HG03354 (cell line): ENCODE results near the gene ASMTL.
"Not testable (repeated sequence)": the region's sequence is repeated elsewhere in the genome, so short reads cannot be mapped to it uniquely, and the experiment has no call there.

Source experiments
- ATAC-seq: cut with Tn5 transposase; IDR thresholded peaks from one replicate; pipeline ENCODE4 v1.9.1; 2021; ENCODE audit warnings: mild to moderate bottlenecking; ENCODE audit not compliant: unreplicated experiment, poor library complexity, severe bottlenecking

The ASMTL gene

DNA sequence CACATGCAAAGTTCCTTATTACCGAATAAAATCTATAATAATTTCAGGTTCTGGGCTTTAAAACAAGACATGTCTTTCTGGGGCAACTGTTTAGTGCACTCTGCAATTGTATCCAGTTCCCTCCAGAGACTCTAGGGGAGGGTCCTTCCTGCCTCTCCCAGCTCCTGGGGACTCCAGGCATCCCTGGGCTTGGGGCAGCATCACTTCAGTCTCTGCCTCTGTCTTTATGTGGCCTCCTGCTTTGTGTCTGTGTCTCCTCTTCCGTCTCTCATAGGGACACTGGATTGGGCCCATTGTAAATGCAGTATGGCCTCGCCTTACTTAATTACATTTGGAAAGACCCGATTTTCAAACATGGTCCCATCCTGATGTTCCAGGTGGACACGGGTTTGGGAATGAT, 10.9 kb upstream of the ASMTL start:
- ATAC-seq, result no peak

DNA sequence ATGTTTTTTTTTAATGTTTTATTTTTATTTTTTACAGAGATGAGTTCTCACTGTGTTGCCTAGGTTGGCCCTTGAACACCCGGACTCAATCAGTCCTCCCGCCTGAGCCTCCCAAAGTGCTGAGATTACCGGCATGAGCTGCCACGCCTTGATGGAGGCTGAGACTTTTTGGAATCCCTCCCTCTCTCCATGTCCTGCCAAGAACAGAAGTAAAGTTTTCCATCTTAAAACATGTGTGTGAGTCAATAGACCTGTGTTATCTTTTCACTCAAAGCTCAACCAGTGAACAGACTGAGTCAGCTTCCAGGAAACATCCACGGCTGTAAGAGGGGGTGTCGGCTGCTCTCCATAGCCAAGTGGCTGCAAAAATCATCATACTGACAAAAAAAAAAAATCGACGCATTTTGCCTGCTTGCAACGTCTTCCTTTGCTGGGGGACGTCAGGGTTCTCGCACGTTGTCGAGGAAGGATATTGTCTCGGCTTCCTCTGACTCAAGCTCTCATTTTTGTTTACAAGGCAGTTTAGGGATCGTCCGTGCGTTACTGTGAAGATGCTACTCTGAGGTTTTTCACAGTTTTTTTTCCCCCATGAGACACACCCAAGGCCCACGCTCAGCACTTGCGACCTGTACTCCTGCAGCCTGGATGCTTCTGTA, 10.0 kb upstream of the ASMTL start:
- ATAC-seq, result no peak

DNA sequence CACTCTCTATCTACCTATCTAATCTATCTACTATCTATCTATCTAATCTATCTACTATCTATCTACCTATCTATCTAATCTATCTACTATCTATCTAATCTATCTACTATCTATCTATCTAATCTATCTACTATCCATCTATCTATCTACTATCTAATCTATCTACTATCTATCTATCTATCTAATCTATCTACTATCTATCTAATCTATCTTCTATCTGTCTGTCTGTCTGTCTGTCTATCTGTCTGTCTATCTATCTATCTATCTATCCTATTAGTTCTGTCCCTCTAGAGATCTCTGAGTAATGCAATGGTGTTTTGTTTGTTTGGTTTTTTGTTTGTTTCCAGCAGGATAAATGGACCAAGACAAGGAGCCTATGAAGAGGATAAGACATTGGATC, 9.4 kb upstream of the ASMTL start:
- ATAC-seq, result no peak

- no peak for ATAC-seq
These were observed 3.2 kb upstream of the ASMTL start for GRCh38 chrX:1455948-1456280.

- peak; percentile 52 for ATAC-seq
These were observed 1.5 kb upstream of the ASMTL start for GRCh38 chrX:1453951-1454785.

DNA sequence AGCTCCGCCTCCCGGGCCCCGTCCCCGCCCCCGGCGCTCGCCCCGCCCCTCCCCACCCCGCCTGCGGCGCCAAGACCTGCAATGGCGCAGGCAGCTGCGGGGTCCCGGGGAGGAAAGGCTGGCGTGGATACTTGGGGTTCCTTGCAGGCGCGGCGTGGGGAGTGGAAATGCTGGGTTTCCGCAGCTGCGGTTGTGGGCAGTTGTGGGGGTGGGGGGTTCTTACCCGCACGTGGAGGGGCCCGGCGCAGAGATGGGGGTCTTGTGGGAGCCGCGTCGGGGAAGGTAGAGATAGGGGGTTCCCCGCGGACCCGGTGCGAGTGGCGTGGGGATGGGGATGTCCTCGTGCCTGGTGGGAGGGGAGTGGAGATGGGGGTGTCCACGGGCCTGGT, 680 bp upstream of the ASMTL start:
- peak; percentile 40 for ATAC-seq

DNA sequence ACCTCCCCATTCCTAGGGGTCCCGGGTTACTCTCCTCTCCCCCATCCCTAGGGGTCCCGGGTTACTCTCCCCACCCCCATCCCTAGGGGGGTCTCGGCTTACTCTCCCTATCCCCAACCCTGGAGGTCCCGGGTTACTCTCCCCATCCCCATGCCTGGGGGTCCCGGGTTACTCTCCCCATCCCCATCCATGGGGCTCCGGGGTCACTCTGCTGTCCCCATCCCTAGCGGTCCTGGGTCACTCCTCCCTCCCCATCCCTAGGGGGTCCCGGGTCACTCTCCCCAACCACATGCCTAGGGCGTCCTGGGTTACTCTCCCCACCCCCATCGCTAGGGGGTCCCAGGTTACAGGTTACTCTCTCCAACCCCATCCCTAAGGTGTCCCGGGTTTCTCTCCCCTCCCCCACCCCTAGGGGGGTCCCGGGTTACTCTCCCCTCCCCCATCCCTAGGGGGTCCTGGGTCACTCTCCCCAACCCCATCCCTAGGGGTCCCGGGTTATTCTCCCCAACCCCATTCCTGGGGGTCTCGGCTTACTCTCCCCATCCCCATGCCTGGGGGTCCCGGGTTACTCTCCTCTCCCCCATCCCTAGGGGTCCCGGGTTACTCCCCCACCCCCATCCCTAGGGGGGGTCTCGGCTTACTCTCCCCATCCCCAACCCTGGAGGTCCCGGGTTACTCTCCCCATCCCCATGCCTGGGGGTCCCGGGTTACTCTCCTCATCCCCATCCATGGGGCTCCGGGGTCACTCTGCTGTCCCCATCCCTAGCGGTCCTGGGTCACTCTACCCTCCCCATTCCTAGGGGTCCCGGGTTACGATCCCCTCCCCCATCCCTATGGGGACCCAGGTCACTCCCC, 821 bp downstream of the ASMTL start:
- no peak for ATAC-seq

- no peak for ATAC-seq
These were observed 1.5 kb downstream of the ASMTL start for GRCh38 chrX:1451251-1451660.

GRCh38 chrX:1450361-1451161, 2.1 kb downstream of the ASMTL start:
- no peak for ATAC-seq

- no peak for ATAC-seq
These were observed 2.9 kb downstream of the ASMTL start for GRCh38 chrX:1449823-1450149.

GRCh38 chrX:1449036-1449822, 3.5 kb downstream of the ASMTL start:
- ATAC-seq, result no peak

- not testable (repeated sequence) for ATAC-seq
These were observed 4.1 kb downstream of the ASMTL start for GRCh38 chrX:1448573-1449001.

DNA sequence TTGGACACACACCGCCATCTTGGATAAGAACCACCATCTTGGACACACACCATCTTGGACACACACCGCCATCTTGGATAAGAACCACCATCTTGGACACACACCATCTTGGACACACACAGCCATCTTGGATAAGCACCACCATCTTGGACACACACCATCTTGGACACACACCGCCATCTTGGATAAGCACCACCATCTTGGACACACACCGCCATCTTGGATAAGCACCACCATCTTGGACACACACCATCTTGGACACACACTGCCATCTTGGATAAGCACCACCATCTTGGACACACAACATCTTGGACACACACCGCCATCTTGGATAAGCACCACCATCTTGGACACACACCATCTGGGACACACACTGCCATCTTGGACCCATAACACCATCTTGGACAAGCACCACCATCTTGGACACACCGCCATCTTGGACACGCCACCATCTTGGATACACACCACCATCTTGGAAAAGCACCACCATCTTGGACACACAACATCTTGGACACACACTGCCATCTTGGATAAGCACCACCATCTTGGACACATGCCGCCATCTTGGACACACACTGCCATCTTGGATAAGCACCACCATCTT, 4.6 kb downstream of the ASMTL start:
- ATAC-seq, result not testable (repeated sequence)

DNA sequence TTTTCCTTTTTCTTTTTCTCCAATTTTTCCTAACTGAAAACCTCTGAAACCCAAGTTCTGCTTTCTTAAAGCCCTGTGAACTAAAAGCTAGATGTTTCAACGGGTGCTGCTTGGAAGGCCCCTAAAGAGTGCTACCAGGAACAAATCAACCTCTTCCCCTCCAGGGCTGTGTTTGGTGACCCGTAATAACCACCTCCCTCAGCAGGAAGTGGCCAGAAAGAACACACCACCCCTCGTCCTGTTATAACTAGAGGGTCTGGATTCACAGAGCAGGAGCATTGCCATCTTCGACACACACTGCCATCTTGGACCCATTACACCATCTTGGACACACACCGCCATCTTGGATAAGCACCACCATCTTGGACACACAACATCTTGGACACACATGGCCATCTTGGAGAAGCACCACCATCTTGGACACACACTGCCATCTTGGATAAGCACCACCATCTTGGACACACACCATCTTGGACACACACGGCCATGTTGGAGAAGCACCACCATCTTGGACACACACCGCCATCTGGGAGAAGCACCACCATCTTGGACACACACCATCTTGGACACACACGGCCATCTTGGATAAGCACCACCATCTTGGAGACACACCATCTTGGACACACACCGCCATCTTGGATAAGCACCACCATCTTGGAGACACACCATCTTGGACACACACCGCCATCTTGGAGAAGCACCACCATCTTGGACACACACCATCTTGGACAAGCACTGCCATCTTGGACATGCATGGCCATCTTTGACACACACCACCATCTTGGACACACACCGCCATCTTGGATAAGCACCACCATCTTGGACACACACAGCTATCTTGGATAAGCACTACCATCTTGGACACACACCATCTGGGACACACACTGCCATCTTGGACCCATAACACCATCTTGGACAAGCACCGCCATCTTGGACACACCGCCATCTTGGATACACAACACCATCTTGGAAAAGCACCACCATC, 5.4 kb downstream of the ASMTL start:
- not testable (repeated sequence) for ATAC-seq

DNA sequence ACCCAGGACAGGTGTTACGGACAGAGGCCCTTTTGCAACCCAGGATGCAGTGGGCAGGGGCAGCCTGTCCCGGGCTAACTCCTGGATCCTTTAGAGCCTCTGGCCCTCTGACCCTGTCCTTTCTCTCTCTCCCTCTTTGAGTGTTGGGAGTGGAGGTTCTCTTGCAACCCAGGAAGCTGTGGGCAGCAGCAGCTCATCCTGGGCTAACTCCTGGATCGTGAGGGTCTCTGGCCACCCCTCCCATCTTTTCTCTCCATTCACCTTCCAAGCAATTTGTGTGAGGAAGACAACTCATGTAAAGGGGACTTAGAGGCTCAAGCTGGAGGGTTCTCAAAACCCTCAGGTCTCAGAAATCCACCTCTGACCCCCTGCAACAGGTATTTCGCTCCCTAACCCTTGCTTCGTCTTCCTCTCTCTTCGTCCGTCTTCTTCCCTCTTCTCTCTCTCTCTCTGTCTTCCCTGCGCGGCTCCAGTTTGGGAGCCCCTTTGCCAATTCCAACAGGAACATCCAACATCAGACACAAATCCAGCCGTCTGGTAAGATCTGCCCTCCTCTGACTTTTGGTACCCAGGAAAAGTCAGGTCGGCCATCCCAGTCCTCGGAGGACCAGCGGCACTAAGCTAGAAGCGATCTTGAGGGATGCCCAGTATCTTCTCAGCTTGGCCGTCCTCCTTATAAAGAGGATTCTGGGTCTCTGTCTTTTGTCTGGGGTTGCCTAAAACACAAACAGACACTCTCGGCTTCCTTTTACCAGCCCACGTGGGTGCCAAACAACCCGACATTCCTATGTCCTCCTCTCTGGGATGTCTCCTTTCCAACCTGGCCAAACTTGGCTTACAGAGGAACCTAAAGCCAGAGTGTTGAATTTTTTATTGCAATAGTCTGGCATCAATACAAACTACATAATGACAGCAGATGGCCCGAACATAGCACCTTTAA, 7.9 kb downstream of the ASMTL start:
- ATAC-seq, result no peak

DNA sequence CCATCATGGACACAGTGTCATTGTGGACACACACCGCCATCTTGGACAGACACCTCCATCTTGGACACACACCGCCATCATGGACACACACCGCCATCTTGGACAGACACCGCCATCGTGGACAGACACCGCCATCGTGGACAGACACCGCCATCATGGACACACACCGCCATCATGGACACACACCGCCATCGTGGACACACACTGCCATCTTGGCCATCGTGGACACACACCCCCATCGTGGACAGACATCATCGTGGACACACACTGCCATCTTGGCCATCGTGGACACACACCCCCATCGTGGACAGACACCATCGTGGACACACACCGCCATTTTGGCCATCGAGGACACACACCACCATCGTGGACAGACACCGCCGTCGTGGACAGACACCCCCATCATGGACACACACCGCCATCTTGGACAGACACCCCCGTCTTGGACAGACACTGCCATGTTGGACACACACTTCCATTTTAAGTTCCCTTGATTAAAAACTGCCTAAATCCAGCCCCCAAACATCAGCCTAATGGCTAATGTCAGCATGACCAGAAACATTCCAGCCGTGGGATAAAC, 9.1 kb downstream of the ASMTL start:
- ATAC-seq, result no peak
